Panc1 (cell line): ENCODE results near the gene ZNF273. TPM values are rescaled to one million over a fixed set of nuclear protein-coding genes. Genes with fewer than 3 reads are reported as not detected.

ENCODE experiments used
- ATAC-seq: fragments of 200-7000 bp; cut with Tn5 transposase; 2 replicates; pipeline ENCODE4 v1.9.1; 2020; ENCODE audit warnings: mild to moderate bottlenecking, moderate library complexity
- BruUV-seq: library from RNA; stranded (reverse); fragments of 400-500 nt; replicated peaks from 2 replicates; lab custom pipeline; 2021; lab: Mats Ljungman, UMichigan
- CTCF ChIA-PET: fragments of 300-600 bp; sonication (Branson Sonifier 250); formaldehyde crosslinking; loops from one replicate; lab custom pipeline; 2022; ENCODE audit warnings: antibody characterized with exemption; lab: Charles Lee
- POLR2A ChIA-PET: fragments of 300-600 bp; sonication (Branson Sonifier 250); formaldehyde crosslinking; loops from one replicate; lab custom pipeline; 2022; ENCODE audit warnings: antibody characterized with exemption; lab: Charles Lee
- DNase-seq: peaks from one replicate; pipeline ENCODE4 v3.0.0-alpha.2; 2010; ENCODE audit warnings: low read depth, low spot score
- H3K27ac ChIP-seq: 2 replicates; pipeline ENCODE4 v1.5.1; 2011; ENCODE audit warnings: mild to moderate bottlenecking, low read length, inconsistent platforms
- H3K27me3 ChIP-seq: fragments of 200-500 bp; sonication (Bioruptor generic); 2 replicates; pipeline ENCODE4 v1.6.0; 2014; ENCODE audit warnings: low read length, inconsistent platforms; ENCODE audit not compliant: control insufficient read depth, insufficient read depth
- H3K36me3 ChIP-seq: fragments of 200-500 bp; sonication (Bioruptor generic); 2 replicates; pipeline ENCODE4 v1.5.1; 2014; ENCODE audit warnings: inconsistent platforms, mild to moderate bottlenecking, low read length, moderate library complexity; ENCODE audit not compliant: control insufficient read depth, insufficient read depth
- H3K4me1 ChIP-seq: 2 replicates; pipeline ENCODE4 v1.5.1; 2011; ENCODE audit warnings: inconsistent platforms, mild to moderate bottlenecking, low read length, moderate library complexity; ENCODE audit not compliant: control insufficient read depth, insufficient read depth
- H3K4me3 ChIP-seq, 2 experiments: 2 replicates each; pipeline ENCODE4 v1.5.1; 2011 to 2012; ENCODE audit warnings: low read depth in 2 of 2, low read length in 2 of 2, mild to moderate bottlenecking in 2 of 2, inconsistent platforms in 1 of 2, moderate library complexity in 1 of 2
- H3K9me3 ChIP-seq: fragments of 200-500 bp; sonication (Bioruptor generic); 2 replicates; pipeline ENCODE4 v1.5.1; 2014; ENCODE audit warnings: low read depth, mild to moderate bottlenecking, inconsistent platforms, low read length, moderate library complexity; ENCODE audit not compliant: control insufficient read depth, insufficient read depth
- CTCF ChIP-seq: fragments of 450-650 bp; IDR thresholded peaks from 2 replicates; pipeline ENCODE4 v1.5.1; 2017; ENCODE audit warnings: mild to moderate bottlenecking
- POLR2AphosphoS5 ChIP-seq: IDR thresholded peaks from 2 replicates; pipeline ENCODE4 v1.6.1; 2012; ENCODE audit warnings: mild to moderate bottlenecking, low read depth, low read length, moderate library complexity
- REST ChIP-seq, 2 experiments: IDR thresholded peaks; 2 replicates each; pipeline ENCODE4 v1.6.1; 2011 to 2012; ENCODE audit warnings: low read depth in 2 of 2, control low read depth in 1 of 2, low read length in 1 of 2, mild to moderate bottlenecking in 1 of 2, moderate library complexity in 1 of 2; ENCODE audit not compliant: insufficient read depth in 1 of 2
- SIN3A ChIP-seq: IDR thresholded peaks from 2 replicates; pipeline ENCODE4 v1.6.1; 2012; ENCODE audit warnings: low read depth, mild to moderate bottlenecking, low read length, moderate library complexity, borderline replicate concordance; ENCODE audit not compliant: insufficient read depth
- TCF7L2 ChIP-seq: IDR thresholded peaks from 2 replicates; pipeline ENCODE4 v1.6.1; 2011; ENCODE audit warnings: mild to moderate bottlenecking, low read depth, low read length, inconsistent platforms
- in situ Hi-C: cut with HindIII; loops from 2 replicates; pipeline ENCODE4 v1.10.0; 2016; ENCODE audit warnings: low sequenced_read_pairs, low pct_unique_long_range_greater_than_20kb
- intact Hi-C: fragments of 100-400 bp; cut with micrococcal nuclease; formaldehyde crosslinking; loops from one replicate; pipeline ENCODE4 v1.10.0; 2022; ENCODE audit not compliant: unreplicated experiment
- total RNA-seq: library from RNA; stranded (reverse); gene quantifications from one replicate; pipeline ENCODE4 v1.2.1, GENCODE V29; 2021; ENCODE audit not compliant: unreplicated experiment

The ZNF273 gene
- total RNA-seq, 1 experiment from 2014 or later = 6.4 TPM

- CTCF ChIA-PET = no interaction called here
Measured at GRCh38 chr7:64883113-64883905, 19.8 kb upstream of the ZNF273 start.

More at GRCh38 chr7:64883113-64883905, 19.8 kb upstream of the ZNF273 start:
- no peak for DNase-seq
- TF ChIP-seq CTCF = no peak
- no peak for TF ChIP-seq REST (IDR thresholded peaks at IDR 0.05; ENCODE audit: insufficient read depth in 1 of 2, low read depth in 2 of 2, low read length in 1 of 2)
- TF ChIP-seq SIN3A = no peak
- no peak for TF ChIP-seq TCF7L2
- TF ChIP-seq POLR2AphosphoS5 = no peak
- BruUV-seq = no TSS peak
- no peak overlapping the region for H3K4me3 ChIP-seq
- 0 out of 2 replicates have a peak, but pooled peaks cover 4% of the 10 kb centered on the region for H3K4me1 ChIP-seq
- POLR2A ChIA-PET = no interaction called here
- ATAC-seq = no peak
- intact Hi-C loops (no loop called here), in situ Hi-C loops (no loop called here)
- no peak overlapping the region for H3K27ac ChIP-seq
- H3K36me3 ChIP-seq = no peaks in the 10 kb centered on the region
- H3K9me3 ChIP-seq = no peaks in the 10 kb centered on the region
- peaks cover 9% of the 10 kb centered on the region for H3K27me3 ChIP-seq
